HG02852 (cell line): ENCODE measurements around the gene TCEAL7.
A peak's percentile ranks its signal among the peaks of the same experiment; 100 is the strongest.
"Not testable (repeated sequence)": the region's sequence is repeated elsewhere in the genome, so short reads cannot be mapped to it uniquely, and the experiment has no call there.

Source experiments
- ATAC-seq: cut with Tn5 transposase; IDR thresholded peaks from one replicate; pipeline ENCODE4 v1.9.1; 2021; ENCODE audit warnings: mild to moderate bottlenecking, moderate library complexity; ENCODE audit not compliant: unreplicated experiment

The TCEAL7 gene

GRCh38 chrX:103329991-103330390 is at the start of gene TCEAL7:
Gene TCEAL7 (plus strand): TSS chrX:103330239. CDS start chrX:103331404, 1,165 bp downstream.
- no peak for ATAC-seq

DNA sequence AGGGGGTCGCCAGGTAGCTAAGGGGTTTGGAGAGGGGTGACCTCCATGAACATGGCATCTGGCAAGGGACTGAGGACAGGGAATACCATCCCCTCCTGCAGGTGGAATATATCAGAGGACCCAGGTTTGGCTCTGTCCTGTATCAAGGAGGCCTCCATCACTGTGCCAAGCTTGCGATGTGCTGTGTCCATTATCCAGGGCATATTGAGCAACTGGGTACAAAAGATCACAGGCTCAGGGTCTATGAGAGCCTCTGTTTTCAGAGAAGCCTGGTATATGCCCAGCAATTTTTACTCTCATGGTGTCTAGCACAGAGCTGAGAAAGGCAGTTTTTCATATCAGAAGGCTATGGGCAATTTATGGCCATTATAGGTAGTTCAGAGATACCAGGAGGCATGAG is 36.9 kb upstream of the TCEAL7 start:
- ATAC-seq, result no peak

GRCh38 chrX:103304705-103305104 is 25.3 kb upstream of the TCEAL7 start:
- ATAC-seq, result no peak

GRCh38 chrX:103305666-103306065 is 24.4 kb upstream of the TCEAL7 start:
- not testable (repeated sequence) for ATAC-seq

GRCh38 chrX:103309860-103310554 is 20.0 kb upstream of the TCEAL7 start:
- ATAC-seq, result peak; percentile 14

DNA sequence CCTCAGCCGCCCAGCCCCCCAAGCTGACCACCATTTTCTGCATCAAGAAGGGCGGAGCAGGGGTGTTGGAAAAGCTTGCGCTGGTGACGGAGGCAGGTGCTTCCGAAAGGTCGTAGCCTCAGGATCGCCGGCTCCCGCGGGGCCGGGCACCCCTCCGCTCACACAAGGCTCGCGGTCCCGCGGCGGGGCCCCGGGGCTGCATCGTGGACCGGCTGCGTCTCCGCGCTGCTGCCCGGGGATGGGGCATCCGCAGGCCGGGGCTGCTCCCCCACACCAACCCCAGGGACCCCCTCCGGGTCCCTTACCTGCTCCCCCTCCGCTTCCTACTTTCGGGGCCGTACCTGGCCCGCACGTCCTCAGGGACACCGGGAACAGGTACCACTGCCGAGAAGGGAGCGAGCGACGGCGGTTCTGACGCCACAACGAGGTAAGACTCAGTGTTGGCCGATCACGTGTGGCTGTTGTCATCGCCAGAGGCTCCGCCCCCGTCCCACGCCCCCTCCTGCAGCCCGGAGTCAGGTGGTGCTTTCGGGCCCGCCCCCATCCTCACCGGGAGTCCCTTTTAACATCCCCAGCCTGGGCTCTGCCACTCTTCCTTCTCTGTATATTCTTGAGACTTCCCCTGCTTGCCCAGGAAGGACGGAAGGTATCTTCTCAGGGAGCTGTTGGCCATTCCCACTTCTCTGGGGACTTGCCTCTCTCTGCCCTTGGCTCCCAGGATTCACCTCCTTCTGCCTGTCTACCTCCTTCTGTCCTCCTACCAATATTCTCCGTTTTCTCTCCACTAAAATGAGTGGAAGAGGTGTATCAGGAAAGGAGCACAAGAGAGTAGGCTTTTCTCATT is 19.3 kb upstream of the TCEAL7 start, which contains the start of gene BEX2:
BEX2 (minus strand) TSS at position 436 of the 844 bp plus-strand sequence. CDS start 1,014 bp downstream, outside the sequence.
- ATAC-seq, result peak; percentile 98

GRCh38 chrX:103311399-103311780 is 18.6 kb upstream of the TCEAL7 start:
- no peak for ATAC-seq

GRCh38 chrX:103330681-103331288 is 746 bp downstream of the TCEAL7 start:
- ATAC-seq, result no peak

GRCh38 chrX:103338663-103339062 is 8.6 kb downstream of the TCEAL7 start:
- ATAC-seq, result no peak

- peak; percentile 78 for ATAC-seq
Measured at GRCh38 chrX:103343105-103343504, 13.1 kb downstream of the TCEAL7 start.

GRCh38 chrX:103344606-103345005 is 14.6 kb downstream of the TCEAL7 start:
- ATAC-seq, result no peak

- ATAC-seq, result no peak
Measured at GRCh38 chrX:103347682-103348397, 17.8 kb downstream of the TCEAL7 start.

GRCh38 chrX:103356130-103356798 is 26.2 kb downstream of the TCEAL7 start, which contains the start of gene TCEAL9:
Gene TCEAL9 (plus strand): TSS chrX:103356506. CDS start chrX:103357685, 1,179 bp downstream.
- ATAC-seq, result peak; percentile 78

DNA sequence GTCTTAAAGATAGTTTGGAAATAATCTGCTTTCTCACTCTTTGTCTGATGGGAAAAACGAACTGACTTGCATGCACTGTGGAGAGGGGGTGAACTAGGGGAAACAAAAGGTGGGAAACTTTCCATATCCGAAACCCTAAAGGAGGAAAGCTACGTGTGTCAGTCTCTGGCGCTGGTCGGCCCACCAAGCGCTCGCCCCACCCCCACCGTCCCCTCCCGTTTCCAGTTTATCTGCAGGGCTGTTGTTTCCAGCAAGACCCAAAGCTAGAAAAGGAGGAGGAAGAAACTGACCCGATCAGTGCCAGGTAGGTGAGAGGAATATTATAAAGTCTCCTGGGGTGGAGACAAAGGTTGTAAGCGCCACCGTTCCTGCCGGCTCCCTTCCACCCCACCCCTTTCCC is 26.8 kb downstream of the TCEAL7 start:
- ATAC-seq, result peak; percentile 26

DNA sequence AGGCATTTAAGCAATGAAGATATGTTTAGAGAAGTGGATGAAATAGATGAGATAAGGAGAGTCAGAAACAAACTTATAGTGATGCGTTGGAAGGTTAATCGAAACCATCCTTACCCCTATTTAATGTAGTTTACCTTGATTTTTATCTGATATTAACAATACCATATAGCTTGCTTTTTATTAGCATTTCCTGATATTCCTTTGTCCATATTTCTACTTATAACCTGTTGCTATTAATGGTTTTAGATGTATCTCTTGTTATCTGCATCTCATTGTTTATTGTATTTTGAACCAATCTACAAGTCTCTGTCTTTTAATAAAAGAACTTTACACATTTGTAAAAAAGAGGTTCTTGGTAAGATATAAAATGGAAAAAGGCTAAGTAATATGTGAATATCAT is 27.8 kb downstream of the TCEAL7 start:
- no peak for ATAC-seq

DNA sequence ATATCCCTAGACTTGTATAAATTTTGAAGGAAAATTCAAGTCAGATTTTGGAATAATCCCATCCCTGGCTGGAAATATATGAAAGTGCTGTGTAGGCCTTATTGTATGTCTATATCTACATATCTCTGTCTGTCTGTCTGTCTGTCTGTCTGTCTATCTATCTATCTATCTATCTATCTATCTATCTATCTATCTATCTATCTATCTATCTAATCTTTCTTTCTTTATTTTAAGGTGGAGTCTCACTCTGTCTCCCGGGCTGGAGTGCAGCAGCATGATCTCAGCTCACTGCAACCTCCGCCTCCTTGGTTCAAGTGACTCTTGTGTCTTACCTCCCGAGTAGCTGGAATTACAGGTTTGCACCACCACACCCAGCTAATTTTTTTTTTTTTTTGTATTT is 29.6 kb downstream of the TCEAL7 start:
- ATAC-seq, result not testable (repeated sequence)

DNA sequence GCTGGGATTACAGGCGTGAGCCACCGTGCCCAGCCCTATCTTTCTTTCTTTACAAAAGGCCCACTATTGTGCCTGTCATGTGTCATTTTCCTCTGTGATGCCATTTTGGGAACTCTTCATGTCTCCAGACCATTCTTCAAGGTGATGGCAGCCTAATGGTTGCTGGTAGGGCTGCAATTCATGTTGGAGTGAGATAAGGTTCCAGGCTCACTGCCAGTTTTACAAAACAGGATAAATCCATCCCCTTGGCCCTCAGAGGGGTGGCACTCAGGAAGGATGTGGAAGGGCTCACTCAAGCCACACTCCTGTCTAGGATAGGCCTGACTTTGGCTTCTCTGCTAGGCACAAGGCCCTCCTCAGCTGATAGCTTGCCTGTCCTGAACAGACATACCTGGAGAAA is 30.1 kb downstream of the TCEAL7 start:
- no peak for ATAC-seq

DNA sequence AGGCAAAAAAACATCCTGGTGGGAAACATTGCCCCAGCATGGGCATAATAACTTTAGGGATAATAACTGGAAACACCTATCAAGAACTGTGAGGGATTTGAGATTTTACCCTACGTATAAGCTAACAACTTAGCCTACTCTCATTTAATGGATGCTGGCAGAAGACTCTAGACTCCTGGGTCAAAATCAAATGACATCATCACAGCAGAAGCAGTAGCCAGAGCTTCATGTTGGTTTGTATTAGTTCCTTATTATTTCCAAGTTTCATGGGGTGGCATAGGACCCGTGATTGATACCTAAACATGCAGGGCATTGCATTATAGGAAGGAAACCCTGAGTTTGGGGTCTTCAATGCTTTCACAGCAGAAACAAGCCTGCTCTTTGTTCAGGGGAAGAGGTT is 30.9 kb downstream of the TCEAL7 start:
- ATAC-seq, result no peak

DNA sequence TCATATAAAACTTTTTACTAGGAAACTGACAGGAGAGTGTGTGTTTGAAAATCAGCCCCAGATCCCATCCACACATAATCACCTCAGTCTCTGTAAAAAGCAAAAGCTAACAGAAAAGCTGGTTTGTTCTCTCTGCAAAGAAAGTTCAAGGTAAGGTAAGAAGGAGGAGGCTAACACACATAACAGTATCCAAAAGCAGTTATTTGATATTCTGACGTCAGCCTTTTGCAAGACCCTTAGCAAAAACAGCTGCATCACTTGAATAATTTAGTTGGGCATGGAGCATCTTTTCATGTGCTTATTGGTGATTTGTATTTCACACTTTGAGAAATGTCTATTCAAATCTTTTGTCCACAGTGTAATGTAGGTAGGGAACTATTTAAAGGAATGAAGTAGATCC is 31.8 kb downstream of the TCEAL7 start:
- ATAC-seq, result no peak

- ATAC-seq, result no peak
Measured at GRCh38 chrX:103362474-103362873, 32.4 kb downstream of the TCEAL7 start.
